ENCODE results near the gene LRRFIP1. TPM values are rescaled to one million over a fixed set of nuclear protein-coding genes. Genes with fewer than 3 reads are reported as not detected.
A peak's percentile ranks its signal among the peaks of the same experiment; 100 is the strongest.

Gene LRRFIP1
- total RNA-seq, 1 donor from 2014 or later = 91.5 TPM

DNA sequence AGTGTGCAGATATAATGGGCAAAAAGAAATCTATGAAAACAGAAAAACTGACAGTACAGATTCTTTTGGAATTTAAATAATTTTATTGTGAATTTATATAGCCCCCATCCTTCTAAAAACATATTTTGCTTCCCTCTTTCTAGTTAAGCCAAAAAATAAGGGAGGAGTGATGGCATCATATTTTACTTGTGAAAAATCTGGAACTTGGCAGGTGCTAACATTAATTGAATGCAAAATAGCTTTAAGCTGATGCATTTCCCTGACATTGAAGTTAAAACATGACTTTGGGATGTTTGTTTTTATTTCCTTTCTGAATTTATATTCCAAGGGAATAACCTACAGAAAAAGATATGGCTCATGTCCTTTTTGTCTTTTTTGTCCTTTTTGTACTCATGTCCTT is 88.6 kb downstream of the LRRFIP1 start:
- no peaks in the 10 kb centered on the region for H3K27me3 Mint-ChIP-seq (ENCODE audit: low read depth)
- DNase-seq (ENCODE audit: low spot score) = no peak
- H3K9me3 Mint-ChIP-seq (ENCODE audit: low read depth) = no peaks in the 10 kb centered on the region
- H3K27ac Mint-ChIP-seq (ENCODE audit: unreplicated experiment) = peak overlapping the region; percentile 91
- H3K4me1 Mint-ChIP-seq (ENCODE audit: low read depth) = peaks cover 58% of the 10 kb centered on the region
- peaks cover 10% of the 10 kb centered on the region for H3K36me3 Mint-ChIP-seq (ENCODE audit: low read depth)
- TF ChIP-seq, protein P1, sequence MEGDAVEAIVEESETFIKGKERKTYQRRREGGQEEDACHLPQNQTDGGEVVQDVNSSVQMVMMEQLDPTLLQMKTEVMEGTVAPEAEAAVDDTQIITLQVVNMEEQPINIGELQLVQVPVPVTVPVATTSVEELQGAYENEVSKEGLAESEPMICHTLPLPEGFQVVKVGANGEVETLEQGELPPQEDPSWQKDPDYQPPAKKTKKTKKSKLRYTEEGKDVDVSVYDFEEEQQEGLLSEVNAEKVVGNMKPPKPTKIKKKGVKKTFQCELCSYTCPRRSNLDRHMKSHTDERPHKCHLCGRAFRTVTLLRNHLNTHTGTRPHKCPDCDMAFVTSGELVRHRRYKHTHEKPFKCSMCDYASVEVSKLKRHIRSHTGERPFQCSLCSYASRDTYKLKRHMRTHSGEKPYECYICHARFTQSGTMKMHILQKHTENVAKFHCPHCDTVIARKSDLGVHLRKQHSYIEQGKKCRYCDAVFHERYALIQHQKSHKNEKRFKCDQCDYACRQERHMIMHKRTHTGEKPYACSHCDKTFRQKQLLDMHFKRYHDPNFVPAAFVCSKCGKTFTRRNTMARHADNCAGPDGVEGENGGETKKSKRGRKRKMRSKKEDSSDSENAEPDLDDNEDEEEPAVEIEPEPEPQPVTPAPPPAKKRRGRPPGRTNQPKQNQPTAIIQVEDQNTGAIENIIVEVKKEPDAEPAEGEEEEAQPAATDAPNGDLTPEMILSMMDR (IDR thresholded peaks at IDR 0.05) = no peak
- H3K4me3 Mint-ChIP-seq (ENCODE audit: unreplicated experiment) = peak overlapping the region; percentile 65

DNA sequence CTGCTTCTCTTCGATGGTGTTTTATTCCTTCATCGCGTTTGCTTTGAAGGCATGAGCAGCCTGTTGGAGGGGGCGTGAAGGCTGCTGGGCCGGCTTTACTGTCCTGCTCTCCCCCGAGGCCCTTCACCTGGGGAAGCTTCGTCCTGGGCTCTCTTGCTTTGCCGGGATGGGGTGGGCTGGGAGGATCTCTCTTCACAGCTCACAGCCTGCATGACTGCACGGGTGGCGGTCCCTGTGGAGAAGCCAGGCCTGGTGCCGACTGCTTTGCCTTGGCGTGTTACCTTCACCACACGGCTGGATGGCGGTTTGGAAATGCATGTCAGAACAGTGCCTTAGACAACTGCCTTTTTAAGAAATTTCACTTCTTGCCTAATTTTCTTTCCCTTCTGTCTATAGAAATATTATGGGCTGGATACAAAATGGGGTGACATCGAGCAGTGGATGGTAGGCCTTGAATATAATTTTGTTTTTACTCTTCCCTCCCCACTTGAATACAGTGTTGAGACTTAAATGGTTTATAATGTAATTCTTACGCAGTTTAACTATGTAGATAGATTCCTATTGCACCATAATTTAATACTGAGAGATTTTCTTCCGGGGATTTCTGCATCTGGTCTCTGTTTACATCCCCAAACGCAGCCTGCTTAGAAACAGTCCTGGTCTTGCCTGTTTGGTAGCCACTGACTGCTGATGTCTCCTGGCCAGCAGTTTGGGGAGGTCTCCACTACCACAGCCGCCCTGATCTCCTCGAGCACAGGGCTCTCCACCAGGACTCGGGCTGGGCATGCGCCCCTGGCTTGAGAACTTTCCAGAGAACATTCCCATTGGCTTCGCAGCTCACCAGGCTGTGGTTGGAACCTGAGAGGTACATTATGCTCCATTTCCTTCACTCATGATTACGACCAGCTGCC is 90.2 kb downstream of the LRRFIP1 start:
- no peaks in the 10 kb centered on the region for H3K27me3 Mint-ChIP-seq (ENCODE audit: low read depth)
- DNase-seq (ENCODE audit: low spot score) = no peak
- H3K36me3 Mint-ChIP-seq (ENCODE audit: low read depth) = peaks cover 6% of the 10 kb centered on the region
- H3K9me3 Mint-ChIP-seq (ENCODE audit: low read depth) = no peaks in the 10 kb centered on the region
- TF ChIP-seq, protein P1 (IDR thresholded peaks at IDR 0.05) = no peak
- H3K27ac Mint-ChIP-seq (ENCODE audit: unreplicated experiment) = peak overlapping the region; percentile 78
- no peak overlapping the region for H3K4me3 Mint-ChIP-seq (ENCODE audit: unreplicated experiment)
- peaks cover 67% of the 10 kb centered on the region for H3K4me1 Mint-ChIP-seq (ENCODE audit: low read depth)

DNA sequence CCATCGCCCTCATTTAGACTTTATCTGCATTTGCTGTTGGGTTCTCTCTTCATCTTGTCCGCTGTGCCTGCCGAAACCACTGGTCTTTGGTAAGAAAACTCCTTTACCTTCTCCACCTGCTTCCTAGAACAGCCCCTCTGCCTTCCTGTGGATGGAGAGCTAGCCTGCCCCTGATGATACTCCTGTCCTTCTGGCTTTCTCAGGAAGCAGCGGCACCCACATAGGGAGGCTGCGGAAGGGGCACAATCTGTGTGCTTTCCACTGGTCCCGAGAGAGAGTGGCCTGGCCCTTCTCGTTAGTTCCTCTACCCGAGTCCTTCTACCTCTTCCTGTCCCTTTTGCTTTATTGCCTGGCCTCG is 90.9 kb downstream of the LRRFIP1 start:
- H3K9me3 Mint-ChIP-seq (ENCODE audit: low read depth) = no peaks in the 10 kb centered on the region
- H3K27ac Mint-ChIP-seq (ENCODE audit: unreplicated experiment) = peak overlapping the region; percentile 78
- H3K4me3 Mint-ChIP-seq (ENCODE audit: unreplicated experiment) = no peak overlapping the region
- DNase-seq (ENCODE audit: low spot score) = no peak
- peaks cover 67% of the 10 kb centered on the region for H3K4me1 Mint-ChIP-seq (ENCODE audit: low read depth)
- peaks cover 6% of the 10 kb centered on the region for H3K36me3 Mint-ChIP-seq (ENCODE audit: low read depth)
- H3K27me3 Mint-ChIP-seq (ENCODE audit: low read depth) = no peaks in the 10 kb centered on the region
- TF ChIP-seq, protein P1 (IDR thresholded peaks at IDR 0.05) = no peak

DNA sequence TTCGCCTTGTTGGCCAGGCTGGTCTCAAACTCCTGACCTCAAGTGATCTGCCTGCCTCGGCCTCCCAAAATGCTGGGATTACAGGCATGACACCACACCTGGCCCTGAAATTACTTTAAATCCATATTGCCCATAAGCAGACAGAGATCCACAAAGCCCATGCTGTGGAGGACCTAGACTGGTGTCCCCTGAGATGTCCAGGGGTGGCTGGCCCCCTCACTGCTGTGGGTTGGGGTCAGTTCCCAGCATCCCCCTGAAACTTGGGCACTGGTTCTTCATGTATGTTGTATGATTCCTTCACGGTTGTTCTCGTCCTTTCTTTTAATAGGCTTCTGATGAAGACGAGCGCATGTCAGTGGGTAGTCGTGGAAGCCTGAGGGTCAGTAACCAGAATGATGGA is 93.1 kb downstream of the LRRFIP1 start:
- peaks cover 10% of the 10 kb centered on the region for H3K36me3 Mint-ChIP-seq (ENCODE audit: low read depth)

DNA sequence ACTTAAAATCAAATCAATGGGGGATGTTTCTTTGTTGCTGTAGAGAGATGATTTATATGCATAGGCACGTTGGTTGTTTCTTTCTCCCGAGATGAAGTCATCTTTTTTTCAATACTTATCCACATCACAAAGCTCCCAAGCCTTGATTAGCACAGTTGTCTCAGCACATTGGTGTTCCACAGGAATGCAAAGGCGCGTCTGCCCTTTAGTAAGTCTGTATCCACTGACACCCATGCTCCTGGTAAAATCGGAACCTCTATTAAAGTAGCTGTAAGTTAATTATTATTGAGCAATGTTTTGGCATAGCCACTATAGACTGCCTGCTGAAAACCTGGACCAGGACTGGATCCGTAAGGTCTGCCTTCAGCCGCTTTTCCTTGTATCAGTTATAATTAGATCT is 93.6 kb downstream of the LRRFIP1 start:
- H3K4me3 Mint-ChIP-seq (ENCODE audit: unreplicated experiment) = no peak overlapping the region
- no peaks in the 10 kb centered on the region for H3K27me3 Mint-ChIP-seq (ENCODE audit: low read depth)
- H3K36me3 Mint-ChIP-seq (ENCODE audit: low read depth) = peaks cover 10% of the 10 kb centered on the region
- peak overlapping the region; percentile 65 for H3K27ac Mint-ChIP-seq (ENCODE audit: unreplicated experiment)
- TF ChIP-seq, protein P1 (IDR thresholded peaks at IDR 0.05) = no peak
- DNase-seq (ENCODE audit: low spot score) = no peak
- H3K9me3 Mint-ChIP-seq (ENCODE audit: low read depth) = no peaks in the 10 kb centered on the region
- H3K4me1 Mint-ChIP-seq (ENCODE audit: low read depth) = peaks cover 65% of the 10 kb centered on the region

More for the DNA sequence above, 93.1 kb downstream of the LRRFIP1 start:
- TF ChIP-seq, protein P1 (IDR thresholded peaks at IDR 0.05) = no peak
- Mint-ChIP-seq H3K27me3 (ENCODE audit: low read depth) (no peaks in the 10 kb centered on the region), H3K4me3 (ENCODE audit: unreplicated experiment) (no peak overlapping the region), H3K4me1 (ENCODE audit: low read depth) (peaks cover 65% of the 10 kb centered on the region), H3K9me3 (ENCODE audit: low read depth) (no peaks in the 10 kb centered on the region), H3K27ac (ENCODE audit: unreplicated experiment) (peak overlapping the region; percentile 65)
- DNase-seq (ENCODE audit: low spot score) = no peak
